Skin epidermis (tissue), 12 donors: ENCODE results near the gene CD33.

Experiments
- H3K27ac ChIP-seq, 21 experiments: fragments of 200-600 bp; sonication (generic) in 11 of 21; one replicate each; pipeline ENCODE4 v1.5.0; 2020; ENCODE audit warnings: mild to moderate bottlenecking in 3 of 21, inconsistent platforms in 2 of 21, moderate library complexity in 2 of 21
- H3K4me3 ChIP-seq, 7 experiments: fragments of 200-600 bp; sonication (generic) in 2 of 7; one replicate each; pipeline ENCODE4 v1.5.0; 2020; ENCODE audit warnings: inconsistent platforms in 2 of 7, mild to moderate bottlenecking in 2 of 7, moderate library complexity in 1 of 7

The CD33 gene

GRCh38 chr19:51207747-51208146 is 17.1 kb upstream of the CD33 start:
- Histone ChIP-seq H3K4me3 (no peak overlapping the region), H3K27ac (no peak overlapping the region)

GRCh38 chr19:51210191-51210784 is 14.6 kb upstream of the CD33 start:
- H3K27ac ChIP-seq = no peak overlapping the region

GRCh38 chr19:51210874-51211361 is 14.0 kb upstream of the CD33 start:
- H3K27ac ChIP-seq = peak overlapping the region in 5 of 21 experiments; percentile 4 to 59 (median 32)
- H3K4me3 ChIP-seq = peak overlapping the region in 2 of 7 experiments; percentile 9 to 10

More at GRCh38 chr19:51210191-51210784, 14.6 kb upstream of the CD33 start:
- H3K4me3 ChIP-seq = no peak overlapping the region

- Histone ChIP-seq H3K4me3 (no peak overlapping the region), H3K27ac (no peak overlapping the region)
Measured at GRCh38 chr19:51211833-51212232, 13.0 kb upstream of the CD33 start.

GRCh38 chr19:51219307-51219706 is 5.6 kb upstream of the CD33 start:
- Histone ChIP-seq H3K27ac (no peak overlapping the region), H3K4me3 (no peak overlapping the region)

- H3K27ac ChIP-seq = no peak overlapping the region
- no peak overlapping the region for H3K4me3 ChIP-seq
Measured at GRCh38 chr19:51219971-51220370, 4.9 kb upstream of the CD33 start.

- Histone ChIP-seq H3K4me3 (no peak overlapping the region), H3K27ac (no peak overlapping the region)
Measured at GRCh38 chr19:51220996-51221395, 3.9 kb upstream of the CD33 start.

- Histone ChIP-seq H3K4me3 (no peak overlapping the region), H3K27ac (peak overlapping the region in 3 of 21 experiments; percentile 22 to 62 (median 53))
Measured at GRCh38 chr19:51224163-51224641, 678 bp upstream of the CD33 start.

- peak overlapping the region in 3 of 21 experiments; percentile 20 to 62 (median 53) for H3K27ac ChIP-seq
- H3K4me3 ChIP-seq = peak overlapping the region in 3 of 7 experiments; percentile 18 to 28 (median 28)
Measured at GRCh38 chr19:51226067-51226466, 1.2 kb downstream of the CD33 start.

GRCh38 chr19:51227326-51227725 is 2.4 kb downstream of the CD33 start:
- no peak overlapping the region for H3K27ac ChIP-seq
- H3K4me3 ChIP-seq = no peak overlapping the region

- Histone ChIP-seq H3K4me3 (no peak overlapping the region), H3K27ac (no peak overlapping the region)
Measured at GRCh38 chr19:51227966-51228365, 3.1 kb downstream of the CD33 start.

GRCh38 chr19:51240866-51241265 is 16.0 kb downstream of the CD33 start:
- no peak overlapping the region for H3K4me3 ChIP-seq
- H3K27ac ChIP-seq = no peak overlapping the region

- Histone ChIP-seq H3K27ac (no peak overlapping the region), H3K4me3 (no peak overlapping the region)
Measured at GRCh38 chr19:51242881-51243630, 18.2 kb downstream of the CD33 start.

GRCh38 chr19:51246164-51246552 is 21.3 kb downstream of the CD33 start:
- peak overlapping the region in 1 of 21 experiments; percentile 67 for H3K27ac ChIP-seq

GRCh38 chr19:51247972-51248590 is 23.2 kb downstream of the CD33 start:
- Histone ChIP-seq H3K4me3 (no peak overlapping the region), H3K27ac (no peak overlapping the region)

More at GRCh38 chr19:51246164-51246552, 21.3 kb downstream of the CD33 start:
- no peak overlapping the region for H3K4me3 ChIP-seq

GRCh38 chr19:51250786-51251467 is 26.0 kb downstream of the CD33 start, which contains the start of gene SIGLECL1:
SIGLECL1 (plus strand) TSS chr19:51251080; CDS start chr19:51264073, 12,993 bp downstream.
- Histone ChIP-seq H3K4me3 (no peak within 1 kb of the TSS), H3K27ac (no peak within 1 kb of the TSS)

GRCh38 chr19:51251468-51251820 is 26.6 kb downstream of the CD33 start:
- Histone ChIP-seq H3K27ac (no peak overlapping the region), H3K4me3 (no peak overlapping the region)

- H3K4me3 ChIP-seq = no peak overlapping the region
- H3K27ac ChIP-seq = peak overlapping the region in 1 of 21 experiments; percentile 5
Measured at GRCh38 chr19:51252306-51253079, 27.6 kb downstream of the CD33 start.
